Fibroblast of lung (primary cell): ENCODE measurements around the gene HNRNPAB. TPM values are rescaled to one million over a fixed set of nuclear protein-coding genes. Genes with fewer than 3 reads are reported as not detected.

Experiments used
- DNase-seq, 2 donors: peaks; one replicate each; pipeline versions ENCODE4 v3.0.0 to v3.0.0-alpha.2; 2010; ENCODE audit warnings: low read depth in 2 of 2
- H2AFZ ChIP-seq: 2 replicates; pipeline ENCODE4 v1.5.1; 2012; ENCODE audit warnings: low read length, control low read depth, inconsistent platforms
- H3K27ac ChIP-seq: 2 replicates; pipeline ENCODE4 v1.5.1; 2011; ENCODE audit warnings: low read length, control low read depth; ENCODE audit not compliant: insufficient read depth
- H3K27me3 ChIP-seq: 2 replicates; pipeline ENCODE4 v1.5.1; 2011; ENCODE audit warnings: mild to moderate bottlenecking, low read length; ENCODE audit not compliant: control insufficient read depth, insufficient read depth
- H3K36me3 ChIP-seq: 2 replicates; pipeline ENCODE4 v1.5.1; 2011; ENCODE audit warnings: low read length; ENCODE audit not compliant: control insufficient read depth, insufficient read depth
- H3K4me1 ChIP-seq: 2 replicates; pipeline ENCODE4 v1.5.1; 2011; ENCODE audit warnings: low read length; ENCODE audit not compliant: control insufficient read depth, insufficient read depth; ENCODE audit errors: extremely low read depth
- H3K4me2 ChIP-seq: 2 replicates; pipeline ENCODE4 v1.5.1; 2011; ENCODE audit warnings: low read length, control low read depth; ENCODE audit not compliant: insufficient read depth; ENCODE audit errors: extremely low read depth
- H3K4me3 ChIP-seq, 4 experiments: fragments of 200-600 bp in 1 of 4; sonication (generic) in 1 of 4; replicated peaks in 1 of 4; 2 replicates each; pipeline ENCODE4 v1.5.1; 2011 to 2016; ENCODE audit warnings: low read length in 4 of 4, low read depth in 3 of 4, mild to moderate bottlenecking in 3 of 4, control low read depth in 2 of 4, inconsistent platforms in 1 of 4, mixed read lengths in 1 of 4; ENCODE audit not compliant: insufficient read depth in 1 of 4; ENCODE audit errors: control extremely low read depth in 1 of 4
- H3K79me2 ChIP-seq: 2 replicates; pipeline ENCODE4 v1.5.1; 2012; ENCODE audit warnings: mild to moderate bottlenecking, low read length, inconsistent platforms; ENCODE audit not compliant: control insufficient read depth, insufficient read depth
- H3K9ac ChIP-seq: 2 replicates; pipeline ENCODE4 v1.5.1; 2011; ENCODE audit warnings: mild to moderate bottlenecking, low read length, control low read depth; ENCODE audit not compliant: insufficient read depth
- H3K9me3 ChIP-seq: 2 replicates; pipeline ENCODE4 v1.5.1; 2012; ENCODE audit warnings: low read depth, low read length; ENCODE audit not compliant: control insufficient read depth, insufficient read depth
- H4K20me1 ChIP-seq: 2 replicates; pipeline ENCODE4 v1.5.1; 2011; ENCODE audit warnings: low read length; ENCODE audit not compliant: control insufficient read depth, insufficient read depth; ENCODE audit errors: extremely low read depth
- CTCF ChIP-seq, 2 donors: IDR thresholded peaks in 1 of 2; conservative IDR thresholded peaks in 1 of 2; 1 replicate in 1 of 2; 2 replicates in 1 of 2; pipeline ENCODE4 v1.5.1; 2011 to 2012; ENCODE audit warnings: low read length in 2 of 2, control low read depth in 1 of 2, inconsistent platforms in 1 of 2, low read depth in 1 of 2, mild to moderate bottlenecking in 1 of 2
- EZH2 ChIP-seq: IDR thresholded peaks from 2 replicates; pipeline ENCODE4 v1.5.1; 2012; ENCODE audit warnings: low read length, control low read depth, mild to moderate bottlenecking; ENCODE audit errors: missing control alignments
- polyA plus RNA-seq, 2 donors: library from polyadenylated mRNA; depleted of rRNA in 1 of 2; stranded (reverse) in 1 of 2; unstranded in 1 of 2; fragments of >200 nt; gene quantifications; 2 replicates each; pipeline ENCODE4 v1.2.1, GENCODE V29; 2011 to 2012; ENCODE audit warnings: missing spikeins in 1 of 2
- total RNA-seq: library from RNA; depleted of rRNA; stranded (reverse); fragments of >200 nt; gene quantifications from 2 replicates; pipeline ENCODE4 v1.2.1, GENCODE V29; 2014

Gene HNRNPAB
- total and polyA plus RNA-seq, 2 donors (not counting 1 experiment from before 2014, with no cell fraction given): 23.1 to 106 TPM

GRCh38 chr5:178193251-178193809 lies 11.0 kb upstream of the HNRNPAB start:
- no peak overlapping the region for H2AFZ ChIP-seq
- H4K20me1 ChIP-seq: no peaks in the 10 kb centered on the region
- peaks cover 13% of the 10 kb centered on the region for H3K27me3 ChIP-seq
- TF ChIP-seq EZH2: no peak
- TF ChIP-seq CTCF (conservative IDR thresholded peaks at IDR 0.05 in 1 of 2, IDR thresholded peaks at IDR 0.05 in 1 of 2; ENCODE audit: low read depth in 1 of 2, low read length in 2 of 2): no peak
- H3K4me1 ChIP-seq: no peaks in the 10 kb centered on the region
- H3K9me3 ChIP-seq: no peaks in the 10 kb centered on the region
- no peak for DNase-seq
- H3K4me3 ChIP-seq: no peak overlapping the region
- H3K27ac ChIP-seq: no peak overlapping the region
- H3K4me2 ChIP-seq: no peak overlapping the region
- H3K36me3 ChIP-seq: no peaks in the 10 kb centered on the region
- no peak overlapping the region for H3K9ac ChIP-seq
- no peaks in the 10 kb centered on the region for H3K79me2 ChIP-seq

- H3K36me3 ChIP-seq: no peaks in the 10 kb centered on the region
- no peaks in the 10 kb centered on the region for H3K79me2 ChIP-seq
- H2AFZ ChIP-seq: no peak overlapping the region
- H4K20me1 ChIP-seq: no peaks in the 10 kb centered on the region
- H3K27me3 ChIP-seq: peaks cover 13% of the 10 kb centered on the region
- H3K4me1 ChIP-seq: no peaks in the 10 kb centered on the region
- no peak overlapping the region for H3K9ac ChIP-seq
- H3K4me3 ChIP-seq: no peak overlapping the region
- H3K9me3 ChIP-seq: no peaks in the 10 kb centered on the region
- H3K4me2 ChIP-seq: no peak overlapping the region
- no peak for DNase-seq
- no peak overlapping the region for H3K27ac ChIP-seq
- TF ChIP-seq CTCF (conservative IDR thresholded peaks at IDR 0.05 in 1 of 2, IDR thresholded peaks at IDR 0.05 in 1 of 2; ENCODE audit: low read depth in 1 of 2, low read length in 2 of 2) (no peak), EZH2 (no peak)
Observed at GRCh38 chr5:178194026-178194425, 10.3 kb upstream of the HNRNPAB start.

- TF ChIP-seq CTCF (conservative IDR thresholded peaks at IDR 0.05 in 1 of 2, IDR thresholded peaks at IDR 0.05 in 1 of 2; ENCODE audit: low read depth in 1 of 2, low read length in 2 of 2) (no peak), EZH2 (no peak)
- H3K27me3 ChIP-seq: peaks cover 13% of the 10 kb centered on the region
- H3K9ac ChIP-seq: no peak overlapping the region
- H3K4me1 ChIP-seq: no peaks in the 10 kb centered on the region
- H3K4me2 ChIP-seq: no peak overlapping the region
- H3K9me3 ChIP-seq: no peaks in the 10 kb centered on the region
- no peaks in the 10 kb centered on the region for H3K36me3 ChIP-seq
- no peak for DNase-seq
- H3K79me2 ChIP-seq: no peaks in the 10 kb centered on the region
- no peak overlapping the region for H3K4me3 ChIP-seq
- no peak overlapping the region for H2AFZ ChIP-seq
- no peak overlapping the region for H3K27ac ChIP-seq
- no peaks in the 10 kb centered on the region for H4K20me1 ChIP-seq
Observed at GRCh38 chr5:178196281-178196812, 8.0 kb upstream of the HNRNPAB start.
